K562 (cell line): ENCODE data around the gene RFT1. TPM values are rescaled to one million over a fixed set of nuclear protein-coding genes. Genes with fewer than 3 reads are reported as not detected.

Experiments used
- ATAC-seq: fragments of 200-7000 bp; cut with Tn5 transposase; 3 replicates; pipeline ENCODE4 v1.9.1; 2020; ENCODE audit warnings: moderate library complexity
- BruUV-seq: library from RNA; stranded (reverse); fragments of 400-500 nt; replicated peaks from 2 replicates; lab custom pipeline; 2021; lab: Mats Ljungman, UMichigan
- CTCF ChIA-PET: fragments of 300-600 bp; formaldehyde crosslinking; extraction: SDS; loops from one replicate; lab custom pipeline; 2021; ENCODE audit warnings: low intra/inter-chr PET ratio; lab: Yijun Ruan, JAX
- POLR2A ChIA-PET: fragments of 300-600, 350-650 bp; sonication (Branson Sonifier 250); formaldehyde crosslinking; extraction: SDS; loops from one replicate; lab custom pipeline; 2021; ENCODE audit warnings: antibody characterized with exemption, inconsistent platforms; lab: Yijun Ruan, JAX
- DNase-seq, 4 experiments: peaks; one replicate each; pipeline versions ENCODE4 v3.0.0 to v3.0.0-alpha.2; 2011 to 2018; ENCODE audit warnings: low spot score in 3 of 4, mixed read lengths in 3 of 4; ENCODE audit errors: extremely low read depth in 1 of 4
- FAIRE-seq: peaks from 2 replicates; lab custom pipeline; 2011; peaks lifted over from hg19 to GRCh38; lab: Jason Lieb, UNC
- H2AFZ ChIP-seq: 2 replicates; pipeline ENCODE4 v1.6.0; 2011; ENCODE audit warnings: low read depth, low read length, control low read depth, inconsistent platforms
- H3K27ac ChIP-seq: fragments of 200-600 bp; 3 replicates; pipeline ENCODE4 v1.8.0; 2011; ENCODE audit warnings: low read depth, mild to moderate bottlenecking, control low read depth, inconsistent platforms, low read length, moderate library complexity, mixed read lengths; ENCODE audit errors: extremely low read depth
- H3K27me3 ChIP-seq, 2 experiments: fragments of 300-600 bp in 1 of 2; 2 replicates in 1 of 2; 3 replicates in 1 of 2; pipeline versions ENCODE4 v1.6.0 to v1.8.0; 2011; ENCODE audit warnings: inconsistent platforms in 2 of 2, low read length in 2 of 2, mild to moderate bottlenecking in 1 of 2, mixed read lengths in 1 of 2, moderate library complexity in 1 of 2; ENCODE audit not compliant: control insufficient read depth in 2 of 2, insufficient read depth in 2 of 2
- H3K36me3 ChIP-seq: fragments of 300-600 bp; 3 replicates; pipeline ENCODE4 v1.8.0; 2011; ENCODE audit warnings: mild to moderate bottlenecking, low read length, inconsistent platforms; ENCODE audit not compliant: control insufficient read depth, insufficient read depth
- H3K4me1 ChIP-seq, 2 experiments: fragments of 200-600 bp in 1 of 2; replicated peaks in 1 of 2; 2 replicates in 1 of 2; 3 replicates in 1 of 2; pipeline versions ENCODE4 v1.5.1 to v1.8.0; 2011; ENCODE audit warnings: inconsistent platforms in 2 of 2, low read length in 2 of 2, mild to moderate bottlenecking in 1 of 2, mixed read lengths in 1 of 2, moderate library complexity in 1 of 2; ENCODE audit not compliant: control insufficient read depth in 2 of 2, insufficient read depth in 2 of 2
- H3K4me2 ChIP-seq: 2 replicates; pipeline ENCODE4 v1.6.1; 2011; ENCODE audit warnings: low read length, control low read depth, inconsistent platforms, mixed read lengths; ENCODE audit not compliant: insufficient read depth
- H3K4me3 ChIP-seq: fragments of 200-600 bp; sonication (generic), shearing (Covaris generic); 2 replicates; pipeline ENCODE4 v1.5.1; 2016; ENCODE audit warnings: control low read depth, inconsistent platforms
- H3K79me2 ChIP-seq: fragments of 200-600 bp; 3 replicates; pipeline ENCODE4 v1.8.0; 2011; ENCODE audit warnings: low read length, inconsistent platforms; ENCODE audit not compliant: control insufficient read depth, insufficient read depth
- H3K9ac ChIP-seq, 2 experiments: 2 replicates each; pipeline versions ENCODE4 v1.6.0 to v1.6.1; 2011; ENCODE audit warnings: low read depth in 2 of 2, low read length in 2 of 2, control low read depth in 1 of 2, inconsistent platforms in 1 of 2, mild to moderate bottlenecking in 1 of 2, mixed read lengths in 1 of 2; ENCODE audit not compliant: insufficient read depth in 1 of 2
- H3K9me1 ChIP-seq: one replicate; pipeline ENCODE4 v1.6.0; 2011; ENCODE audit warnings: inconsistent platforms, mild to moderate bottlenecking, low read length, moderate library complexity; ENCODE audit not compliant: control insufficient read depth, insufficient read depth
- H3K9me3 ChIP-seq: replicated peaks from 2 replicates; pipeline ENCODE4 v1.5.1; 2011; ENCODE audit warnings: low read depth, low read length, inconsistent platforms; ENCODE audit not compliant: control insufficient read depth, insufficient read depth
- H4K20me1 ChIP-seq: replicated peaks from 2 replicates; pipeline ENCODE4 v1.6.1; 2011; ENCODE audit warnings: low read length, inconsistent platforms, mixed read lengths; ENCODE audit not compliant: control insufficient read depth, insufficient read depth
- CEBPG ChIP-seq, 3 experiments: fragments of 200-800 bp in 1 of 3; sonication (Bioruptor generic) in 1 of 3; sonication (generic) in 1 of 3; formaldehyde crosslinking in 1 of 3; IDR thresholded peaks in 2 of 3; conservative IDR thresholded peaks in 1 of 3; 2 replicates each; pipeline versions ENCODE4 v1.6.1 to v1.8.0; 2016 to 2022; ENCODE audit warnings: missing compliant biosample characterization in 2 of 3, missing genetic modification characterization in 2 of 3, mild to moderate bottlenecking in 1 of 3, missing genetic modification reagents in 1 of 3
- KAT7 ChIP-seq: sonication (generic); formaldehyde crosslinking; IDR thresholded peaks from 2 replicates; pipeline ENCODE4 v1.8.0; 2022; ENCODE audit warnings: missing genetic modification reagents, mild to moderate bottlenecking, borderline replicate concordance
- MIER1 ChIP-seq: fragments of 450-650 bp; IDR thresholded peaks from 2 replicates; pipeline ENCODE4 v1.6.1; 2016; ENCODE audit warnings: antibody characterized with exemption, mild to moderate bottlenecking, low read depth
- NCOA6 ChIP-seq: fragments of 450-650 bp; IDR thresholded peaks from 2 replicates; pipeline ENCODE4 v1.6.1; 2017; ENCODE audit warnings: mild to moderate bottlenecking
- REST ChIP-seq, 2 experiments: fragments of 450-650 bp; formaldehyde crosslinking in 1 of 2; IDR thresholded peaks; 2 replicates each; pipeline versions ENCODE4 v1.4.0 to v1.6.1; 2014 to 2020; ENCODE audit warnings: mild to moderate bottlenecking in 2 of 2, borderline replicate concordance in 1 of 2, low read depth in 1 of 2
- STAT5B ChIP-seq: fragments of 250-450 bp; sonication (Bioruptor Pico); IDR thresholded peaks from 2 replicates; pipeline ENCODE4 v1.8.0; 2021; ENCODE audit warnings: mild to moderate bottlenecking, inconsistent platforms
- TAF1 ChIP-seq: IDR thresholded peaks from 2 replicates; pipeline ENCODE4 v1.6.1; 2011; ENCODE audit warnings: mild to moderate bottlenecking, low read length, moderate library complexity; ENCODE audit not compliant: insufficient read depth, control insufficient read depth, severe bottlenecking; ENCODE audit errors: extremely low read depth
- TCF7L2 ChIP-seq: fragments of 150-350 bp; IDR thresholded peaks from 2 replicates; pipeline ENCODE4 v1.6.1; 2016; ENCODE audit warnings: low read depth, mild to moderate bottlenecking, low read length, moderate library complexity
- WHSC1 ChIP-seq: IDR thresholded peaks from one replicate; pipeline ENCODE4 v1.6.1; 2012; ENCODE audit warnings: low read length, control low read depth, inconsistent platforms
- ZNF217 ChIP-seq: sonication (generic); formaldehyde crosslinking; IDR thresholded peaks from 2 replicates; pipeline ENCODE4 v1.8.0; 2022; ENCODE audit warnings: mild to moderate bottlenecking, missing genetic modification reagents
- ZNF707 ChIP-seq: fragments of 250-450 bp; sonication (Bioruptor Pico); conservative IDR thresholded peaks from 2 replicates; pipeline ENCODE4 v1.8.0; 2022; ENCODE audit warnings: inconsistent platforms, mild to moderate bottlenecking, moderate library complexity
- WGBS: fragments of 100-300 bp; shearing (Covaris generic); methylation state at CpG from one replicate; pipeline ENCODE4 v1.1.6; 2016; ENCODE audit warnings: low coverage, mixed read lengths; ENCODE audit not compliant: insufficient coverage; ENCODE audit errors: missing lambda C conversion rate; 5-methylcytosine and 5-hydroxymethylcytosine counted together
- in situ Hi-C: fragments of 300-500 bp; cut with MboI; formaldehyde crosslinking; loops from 4 replicates; pipeline ENCODE4 v1.15.0; 2018; ENCODE audit warnings: inconsistent platforms, mixed read lengths
- intact Hi-C: fragments of 100-400 bp; cut with micrococcal nuclease; formaldehyde crosslinking; loops from 2 replicates; pipeline ENCODE4 v1.14.2; 2022
- polyA plus RNA-seq, 8 experiments: library from polyadenylated mRNA; depleted of rRNA in 4 of 8; stranded (reverse) in 5 of 8; unstranded in 3 of 8; fragments of >200 nt; fragmentation: Nextera tagmentation in 2 of 8; fragmentation: Illumina TruSeq in 1 of 8; extraction: Ambion mirVana in 2 of 8; extraction: Trizol in 1 of 8; gene quantifications; 2 replicates each; pipeline versions ENCODE4 v1.2.1 to v1.2.3, GENCODE V29; 2011 to 2014; ENCODE audit warnings: inconsistent platforms in 1 of 8, missing spikeins in 1 of 8
- total RNA-seq, 7 experiments: library from RNA; depleted of rRNA in 6 of 7; stranded (reverse); fragments of >200 nt in 6 of 7; fragmentation: Illumina TruSeq in 2 of 7; extraction: Trizol in 2 of 7; gene quantifications; 2 replicates each; pipeline versions ENCODE4 v1.2.1 to v1.2.3, GENCODE V29; 2011 to 2021; ENCODE audit warnings: low replicate concordance in 1 of 7
- TF ChIP-seq, protein P1 (sequence below), 3 experiments: IDR thresholded peaks in 2 of 3; conservative IDR thresholded peaks in 1 of 3; 2 replicates each; pipeline ENCODE4 v1.5.1; 2011 to 2012; ENCODE audit warnings: low read length in 3 of 3, mild to moderate bottlenecking in 3 of 3, control low read depth in 2 of 3, improper control_type of control experiment in 1 of 3, inconsistent platforms in 1 of 3, low read depth in 1 of 3, mixed read lengths in 1 of 3, moderate library complexity in 1 of 3; ENCODE audit not compliant: insufficient read depth in 2 of 3

Gene RFT1
- total and polyA plus RNA-seq, 9 of the 15 experiments (the other 6 are each of a cell fraction or from before 2014, with no cell fraction given) = 4.4 to 23.8 (median 8.9) TPM

DNA sequence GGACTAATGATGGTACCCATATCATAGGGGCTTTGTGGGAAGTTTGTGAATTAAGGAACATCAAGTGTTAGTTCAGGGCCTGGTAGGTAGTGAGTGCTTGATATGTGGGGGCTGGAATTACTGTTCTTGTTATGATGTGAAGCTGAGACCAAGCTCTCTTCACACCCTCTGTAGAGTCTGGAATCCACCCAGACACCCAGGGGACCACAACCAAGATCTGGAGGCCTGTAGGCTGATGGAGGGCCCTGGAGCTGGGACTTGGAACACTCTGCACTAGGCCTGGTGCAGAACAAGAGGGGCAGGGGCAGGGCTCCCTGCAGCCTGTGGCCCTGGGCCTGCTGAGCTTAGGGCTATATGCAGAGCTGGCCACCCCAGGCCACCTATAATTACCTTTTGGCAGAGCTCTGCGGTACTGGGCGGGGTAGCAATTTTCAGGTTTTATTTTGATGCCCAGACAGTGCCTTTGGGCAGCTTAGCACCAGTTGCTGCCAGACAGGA lies 17.7 kb upstream of the RFT1 start:
- Histone ChIP-seq H3K9me1 (no peaks in the 10 kb centered on the region), H4K20me1 (no peaks in the 10 kb centered on the region; the same call in 1 of the 2 replicates), H3K27me3 (peaks cover 0 to 5% of the 10 kb centered on the region in 2 experiments; a peak in 1 of 5 replicates), H3K9me3 (no peaks in the 10 kb centered on the region), H3K79me2 (no peaks in the 10 kb centered on the region), H3K27ac (no peak overlapping the region), H3K4me1 (no peaks in the 10 kb centered on the region; a peak in 1 of 5 replicates), H3K36me3 (no peaks in the 10 kb centered on the region), H3K4me3 (no peak overlapping the region), H2AFZ (no peak overlapping the region), H3K9ac (no peak overlapping the region; a peak in 1 of 4 replicates), H3K4me2 (no peak overlapping the region)
- DNase-seq = no peak
- POLR2A ChIA-PET = no interaction called here
- intact Hi-C loops (no loop called here), in situ Hi-C loops (no loop called here)
- WGBS = 67% methylated on average over 2 of the region's 2 CpGs
- FAIRE-seq = no peak
- ATAC-seq = no peak
- no TSS peak for BruUV-seq
- CTCF ChIA-PET = no interaction called here
- no peak for TF ChIP-seq REST (IDR thresholded peaks at IDR 0.05; ENCODE audit: borderline replicate concordance)
- no peak for TF ChIP-seq REST (CRISPR knock-in tag; IDR thresholded peaks at IDR 0.05; ENCODE audit: low read depth)
- TF ChIP-seq WHSC1 = no peak
- TF ChIP-seq TCF7L2 = no peak
- no peak for TF ChIP-seq TAF1
- no peak for TF ChIP-seq CEBPG (CRISPR knock-in tag; IDR thresholded peaks at IDR 0.05)
- TF ChIP-seq CEBPG (tag; conservative IDR thresholded peaks at IDR 0.05 in 1 of 2, IDR thresholded peaks at IDR 0.05 in 1 of 2) = no peak
- TF ChIP-seq, protein P1, sequence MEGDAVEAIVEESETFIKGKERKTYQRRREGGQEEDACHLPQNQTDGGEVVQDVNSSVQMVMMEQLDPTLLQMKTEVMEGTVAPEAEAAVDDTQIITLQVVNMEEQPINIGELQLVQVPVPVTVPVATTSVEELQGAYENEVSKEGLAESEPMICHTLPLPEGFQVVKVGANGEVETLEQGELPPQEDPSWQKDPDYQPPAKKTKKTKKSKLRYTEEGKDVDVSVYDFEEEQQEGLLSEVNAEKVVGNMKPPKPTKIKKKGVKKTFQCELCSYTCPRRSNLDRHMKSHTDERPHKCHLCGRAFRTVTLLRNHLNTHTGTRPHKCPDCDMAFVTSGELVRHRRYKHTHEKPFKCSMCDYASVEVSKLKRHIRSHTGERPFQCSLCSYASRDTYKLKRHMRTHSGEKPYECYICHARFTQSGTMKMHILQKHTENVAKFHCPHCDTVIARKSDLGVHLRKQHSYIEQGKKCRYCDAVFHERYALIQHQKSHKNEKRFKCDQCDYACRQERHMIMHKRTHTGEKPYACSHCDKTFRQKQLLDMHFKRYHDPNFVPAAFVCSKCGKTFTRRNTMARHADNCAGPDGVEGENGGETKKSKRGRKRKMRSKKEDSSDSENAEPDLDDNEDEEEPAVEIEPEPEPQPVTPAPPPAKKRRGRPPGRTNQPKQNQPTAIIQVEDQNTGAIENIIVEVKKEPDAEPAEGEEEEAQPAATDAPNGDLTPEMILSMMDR (IDR thresholded peaks at IDR 0.05 in 2 of 3, conservative IDR thresholded peaks at IDR 0.05 in 1 of 3; ENCODE audit: insufficient read depth in 2 of 3, low read depth in 1 of 3, low read length in 3 of 3) = no peak
- no peak for TF ChIP-seq KAT7 (CRISPR knock-in tag)
- TF ChIP-seq NCOA6 = no peak
- TF ChIP-seq MIER1 = no peak
- no peak for TF ChIP-seq STAT5B (CRISPR knock-in tag)
- TF ChIP-seq ZNF217 (CRISPR knock-in tag) = no peak
- TF ChIP-seq ZNF707 (CRISPR knock-in tag) = no peak
